G401 (cell line): ENCODE results near the gene LOXHD1. TPM values are rescaled to one million over a fixed set of nuclear protein-coding genes. Genes with fewer than 3 reads are reported as not detected.

ENCODE experiments used
- DNase-seq: peaks from one replicate; pipeline ENCODE4 v3.0.0-alpha.2; 2015; ENCODE audit warnings: low spot score
- in situ Hi-C: cut with HindIII; loops from 2 replicates; pipeline ENCODE4 v1.10.0; 2016; ENCODE audit warnings: low sequenced_read_pairs, mixed read lengths
- total RNA-seq: library from RNA; depleted of rRNA; stranded (reverse); fragments of >200 nt; shearing (Covaris generic); gene quantifications from 2 replicates; pipeline ENCODE4 v1.2.3, GENCODE V29; 2014

LOXHD1 gene
- total RNA-seq, 1 experiment from 2014 or later: not detected

DNA sequence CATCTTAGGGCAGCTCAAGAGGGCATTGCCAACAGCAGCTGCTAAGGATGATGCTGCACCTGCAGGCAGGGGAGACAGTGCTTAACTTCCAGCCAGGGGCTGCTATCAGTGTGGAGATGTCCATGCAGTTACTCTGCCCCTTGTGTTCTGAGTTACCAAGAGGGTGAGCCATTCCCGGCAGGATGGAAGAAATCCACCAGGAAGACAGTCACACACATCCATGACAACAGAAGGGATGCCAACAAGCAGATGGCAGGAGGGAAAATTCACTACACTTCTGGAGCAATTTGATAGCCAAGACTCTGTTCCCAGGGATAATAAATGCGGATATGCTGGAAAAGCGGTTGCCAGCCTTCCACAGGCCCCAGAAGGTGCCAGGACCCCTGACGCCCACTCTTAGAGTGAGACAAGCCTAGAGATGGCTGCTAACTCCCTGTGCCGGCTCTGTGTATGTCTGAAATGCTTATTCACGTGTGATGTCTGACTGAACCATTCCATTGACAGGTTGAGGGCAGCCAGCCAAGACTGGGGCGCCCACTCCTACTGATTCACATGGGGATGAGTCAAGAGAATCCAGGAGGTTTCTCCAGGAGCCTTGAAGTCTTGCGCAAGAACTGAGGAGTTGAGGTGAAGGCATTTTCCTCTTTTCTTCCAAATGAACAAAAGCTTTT is 24.5 kb downstream of the LOXHD1 start:
- in situ Hi-C loops: no loop called here
- DNase-seq: peak; percentile 51

DNA sequence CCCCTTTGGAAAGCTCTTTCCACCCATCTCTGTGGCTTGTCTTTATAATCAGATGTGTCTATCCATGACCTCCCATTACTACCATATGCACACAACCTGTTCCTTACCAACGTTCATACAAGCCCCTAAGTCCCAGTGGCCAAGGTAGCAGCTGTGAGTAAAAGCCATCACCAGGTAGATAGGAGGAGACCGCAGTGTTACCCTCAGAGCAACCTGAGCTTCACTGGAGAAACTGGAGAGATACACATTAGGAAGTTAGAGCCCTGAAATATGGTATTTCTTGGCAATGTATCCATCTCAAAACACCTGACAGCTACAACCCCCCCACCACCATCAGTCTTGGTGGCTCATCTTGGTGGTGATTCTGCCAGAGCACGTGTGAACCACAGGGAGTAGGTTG is 26.0 kb downstream of the LOXHD1 start:
- no peak for DNase-seq
- in situ Hi-C loops: no loop called here

DNA sequence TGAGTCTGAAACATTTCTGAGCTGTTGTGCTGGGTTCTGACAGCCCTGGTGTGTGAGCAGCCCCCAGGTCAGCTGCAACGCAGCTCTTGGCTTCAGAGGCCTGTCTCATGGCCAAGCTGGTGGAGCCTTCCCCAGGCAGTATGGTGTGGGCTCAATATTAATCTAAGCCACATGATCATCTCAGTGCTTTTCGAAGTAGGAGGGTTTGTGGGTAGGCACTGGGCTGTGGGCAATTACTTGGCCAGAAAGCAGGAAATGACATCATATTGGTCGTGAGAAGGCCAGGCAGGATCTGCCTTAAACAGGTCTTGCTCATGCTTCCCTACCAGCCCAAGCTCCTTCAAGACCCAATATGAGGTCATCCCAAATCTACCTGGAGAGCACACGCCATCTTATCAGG is 26.9 kb downstream of the LOXHD1 start:
- DNase-seq: no peak
- in situ Hi-C loops: no loop called here

GRCh38 chr18:46629361-46629760 is 27.7 kb downstream of the LOXHD1 start:
- no peak for DNase-seq
- in situ Hi-C loops: no loop called here

GRCh38 chr18:46628206-46628605 is 28.8 kb downstream of the LOXHD1 start:
- no peak for DNase-seq
- in situ Hi-C loops: no loop called here

- in situ Hi-C loops: no loop called here
Observed at GRCh38 chr18:46627136-46627535, 29.9 kb downstream of the LOXHD1 start.

GRCh38 chr18:46625069-46625468 is 32.0 kb downstream of the LOXHD1 start:
- DNase-seq: no peak
- in situ Hi-C loops: no loop called here

More at GRCh38 chr18:46627136-46627535, 29.9 kb downstream of the LOXHD1 start:
- DNase-seq: peak; percentile 72

DNA sequence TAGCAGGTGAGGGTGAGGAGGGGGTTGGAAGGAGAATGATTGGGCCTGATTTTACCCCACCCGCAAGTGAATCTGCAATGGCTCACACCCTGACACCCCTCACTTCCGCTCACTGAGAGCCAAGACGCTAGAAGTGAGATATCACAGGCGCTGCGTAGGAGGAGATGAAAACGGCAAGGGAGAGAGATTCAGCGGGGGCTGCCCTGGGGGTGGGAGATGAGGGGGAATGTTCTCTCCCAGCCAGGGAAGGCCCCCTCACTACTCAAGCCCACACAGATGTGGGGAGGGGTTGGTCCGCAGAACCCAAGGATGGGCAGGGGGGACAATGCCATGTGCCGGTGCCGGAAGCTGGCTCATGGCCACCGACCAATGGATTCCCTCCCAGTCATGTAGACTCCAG is 32.9 kb downstream of the LOXHD1 start:
- in situ Hi-C loops: no loop called here

GRCh38 chr18:46623541-46623940 is 33.5 kb downstream of the LOXHD1 start:
- in situ Hi-C loops: no loop called here
- no peak for DNase-seq

More for the DNA sequence above, 32.9 kb downstream of the LOXHD1 start:
- no peak for DNase-seq

DNA sequence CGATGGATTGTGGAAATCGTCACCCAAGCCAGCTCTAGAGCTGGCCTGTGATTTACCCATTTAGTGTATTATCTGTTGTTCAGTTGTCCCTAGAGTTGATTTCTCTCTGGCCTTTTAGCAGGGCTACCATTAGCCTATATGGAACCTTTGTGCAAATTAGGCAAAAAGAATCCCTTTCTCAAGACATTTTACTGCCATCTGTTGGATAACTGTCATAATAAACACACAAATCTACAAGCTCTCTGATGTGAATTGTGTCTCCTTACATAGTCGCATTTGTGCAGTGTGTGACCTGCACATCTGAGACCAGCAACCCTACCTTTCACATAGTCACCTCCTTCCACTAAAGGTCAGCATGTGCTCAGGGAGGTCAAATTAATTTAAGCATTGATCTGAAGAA is 34.0 kb downstream of the LOXHD1 start:
- DNase-seq: no peak
- in situ Hi-C loops: no loop called here

- in situ Hi-C loops: no loop called here
- DNase-seq: no peak
Observed at GRCh38 chr18:46622451-46622850, 34.6 kb downstream of the LOXHD1 start.

- in situ Hi-C loops: no loop called here
- no peak for DNase-seq
Observed at GRCh38 chr18:46621871-46622270, 35.1 kb downstream of the LOXHD1 start.

GRCh38 chr18:46621111-46621766 is 35.8 kb downstream of the LOXHD1 start:
- no peak for DNase-seq
- in situ Hi-C loops: no loop called here

GRCh38 chr18:46619559-46619958 is 37.5 kb downstream of the LOXHD1 start:
- in situ Hi-C loops: no loop called here

GRCh38 chr18:46615720-46616119 is 41.3 kb downstream of the LOXHD1 start:
- DNase-seq: no peak
- in situ Hi-C loops: no loop called here

More at GRCh38 chr18:46619559-46619958, 37.5 kb downstream of the LOXHD1 start:
- DNase-seq: no peak

- DNase-seq: no peak
- in situ Hi-C loops: no loop called here
Observed at GRCh38 chr18:46609048-46609447, 48.0 kb downstream of the LOXHD1 start.

- in situ Hi-C loops: no loop called here
- DNase-seq: no peak
Observed at GRCh38 chr18:46607926-46608325, 49.1 kb downstream of the LOXHD1 start.

DNA sequence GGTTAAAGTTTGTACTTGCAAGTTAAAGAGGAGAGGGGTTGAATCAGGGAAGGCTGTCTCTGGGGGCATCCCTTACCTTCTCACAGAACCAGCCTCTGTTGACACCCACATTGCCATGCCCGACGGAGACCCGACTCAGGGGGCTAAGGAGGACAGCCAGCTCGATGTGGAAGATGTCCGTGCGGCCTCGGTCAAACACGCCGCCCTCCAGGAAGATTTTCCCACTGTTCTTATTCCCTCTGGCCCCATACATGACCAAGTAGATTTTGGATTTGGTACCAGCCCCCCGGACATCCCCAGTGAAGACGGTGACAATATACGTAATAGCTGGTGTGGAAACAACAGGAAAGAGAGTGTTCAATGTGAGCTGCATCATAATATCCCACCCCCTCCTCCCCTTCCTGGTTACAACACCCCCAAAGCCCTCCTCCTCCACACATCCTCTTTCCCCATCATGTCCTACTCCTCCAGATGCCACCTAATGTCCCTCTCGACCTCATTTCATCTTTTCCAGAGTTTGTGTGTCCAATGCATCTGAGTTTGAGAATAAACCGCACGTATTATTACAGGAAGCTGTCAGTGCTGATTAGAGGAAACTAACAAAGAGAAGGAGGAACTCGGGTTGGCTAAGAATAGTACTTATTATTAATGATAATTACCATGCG is 55.7 kb downstream of the LOXHD1 start:
- no peak for DNase-seq
- in situ Hi-C loops: no loop called here

DNA sequence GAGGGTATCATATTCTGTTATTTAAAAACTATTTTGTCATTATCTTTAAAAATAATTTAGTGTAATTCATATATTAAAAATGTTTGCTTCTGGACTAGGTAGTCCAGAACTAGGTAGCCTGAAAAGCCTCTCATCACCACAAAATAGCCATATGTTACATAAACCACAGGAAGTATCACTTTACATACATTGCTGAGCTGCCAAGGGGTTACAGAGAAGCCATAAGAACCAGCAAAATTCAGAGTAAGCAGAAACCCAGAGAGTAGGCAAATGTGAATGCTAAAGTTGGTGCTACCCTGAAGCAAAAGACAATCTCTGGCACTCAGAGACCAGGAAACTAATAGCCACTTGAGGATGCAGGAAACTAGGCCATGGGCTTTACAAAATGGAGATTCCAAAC is 60.9 kb downstream of the LOXHD1 start:
- in situ Hi-C loops: no loop called here
- no peak for DNase-seq

DNA sequence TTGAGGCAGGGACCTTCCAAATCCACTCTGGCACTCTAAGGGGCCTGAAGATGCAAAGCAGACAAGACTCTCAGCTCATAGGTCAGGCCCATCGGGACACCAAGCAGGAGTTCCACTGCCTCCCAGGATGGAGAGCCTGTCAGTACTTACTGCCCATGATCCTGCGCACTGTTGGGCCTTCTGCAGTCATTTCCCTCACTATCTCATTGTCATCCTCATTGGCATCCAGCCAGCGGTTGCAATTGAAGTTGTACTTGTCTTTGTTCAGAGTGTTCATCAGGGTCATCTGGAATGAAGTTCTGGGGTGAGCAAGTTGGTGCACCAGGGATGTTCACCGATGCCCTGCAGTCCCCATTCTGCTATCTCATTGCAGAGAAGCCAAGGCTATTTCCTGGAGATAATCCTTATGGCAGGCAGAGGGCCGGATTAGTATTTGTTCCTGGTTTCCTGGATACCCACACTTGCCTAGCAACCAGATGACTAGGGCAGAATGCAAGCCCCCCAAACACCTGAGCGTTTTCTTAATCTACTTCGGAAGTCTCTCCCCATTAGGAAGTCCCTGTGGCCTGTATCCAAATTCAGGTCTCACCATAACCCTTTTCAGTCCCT is 65.1 kb downstream of the LOXHD1 start:
- in situ Hi-C loops: no loop called here
- no peak for DNase-seq
